ENCODE measurements around the gene PARP8. TPM values are rescaled to one million over a fixed set of nuclear protein-coding genes. Genes with fewer than 3 reads are reported as not detected.

The PARP8 gene
- total and polyA plus RNA-seq, 9 donors, result 4.4 to 21.4 (median 18.4) TPM

- Histone ChIP-seq H3K27ac (no peak overlapping the region), H3K36me3 (no peaks in the 10 kb centered on the region), H3K27me3 (peaks cover 2% of the 10 kb centered on the region), H3K4me3 (no peak overlapping the region), H3K4me1 (ENCODE audit: insufficient read depth) (no peaks in the 10 kb centered on the region), H3K9me3 (no peaks in the 10 kb centered on the region)
- DNase-seq, result no peak
- TF ChIP-seq CTCF (IDR thresholded peaks at IDR 0.05) (no peak), POLR2A (IDR thresholded peaks at IDR 0.05) (no peak), EP300 (IDR thresholded peaks at IDR 0.05) (no peak)
- intact Hi-C loops (cut with DNase I), result no loop called here
- 93 to 94% (median 93%) methylated on average over 9 of the region's 9 CpGs for WGBS, 3 donors
Measured at GRCh38 chr5:50702615-50703366, 36.4 kb downstream of the PARP8 start.

- intact Hi-C loops (cut with DNase I), result no loop called here
- DNase-seq, result no peak
- Histone ChIP-seq H3K4me1 (ENCODE audit: insufficient read depth) (no peaks in the 10 kb centered on the region), H3K27me3 (peaks cover 2% of the 10 kb centered on the region), H3K36me3 (no peaks in the 10 kb centered on the region), H3K9me3 (no peaks in the 10 kb centered on the region), H3K4me3 (no peak overlapping the region), H3K27ac (no peak overlapping the region)
- 95 to 100% (median 97%) methylated on average over 1 of the region's 1 CpG for WGBS, 3 donors
- TF ChIP-seq POLR2A (IDR thresholded peaks at IDR 0.05), result no peak
Measured at GRCh38 chr5:50703367-50703666, 36.9 kb downstream of the PARP8 start.

DNA sequence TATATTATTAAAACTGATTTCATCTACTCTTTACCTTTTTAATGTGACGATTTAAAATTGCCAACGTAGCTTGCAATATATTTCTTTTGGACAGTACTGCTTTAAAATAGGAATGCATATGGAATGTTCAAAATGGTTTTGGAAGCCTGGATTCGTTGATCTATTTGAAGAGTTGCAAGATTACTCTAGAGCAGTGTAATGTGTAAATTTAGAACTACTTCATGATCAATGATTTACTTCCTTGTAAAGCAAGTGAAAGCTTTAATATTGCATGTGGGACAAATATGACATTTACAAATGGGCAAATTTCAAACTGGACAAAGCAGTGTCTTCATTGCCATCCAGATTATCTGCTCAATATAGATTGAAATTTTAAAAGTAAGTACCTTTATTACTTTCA, 38.3 kb downstream of the PARP8 start:
- 89 to 90% (median 90%) methylated on average over 3 of the region's 3 CpGs for WGBS, 3 donors
- DNase-seq, result no peak
- H3K27me3 ChIP-seq, result peaks cover 2% of the 10 kb centered on the region
- no peaks in the 10 kb centered on the region for H3K36me3 ChIP-seq
- no peak for TF ChIP-seq EP300 (IDR thresholded peaks at IDR 0.05)
- TF ChIP-seq POLR2A (IDR thresholded peaks at IDR 0.05), result no peak
- no peak for TF ChIP-seq CTCF (IDR thresholded peaks at IDR 0.05)
- no peaks in the 10 kb centered on the region for H3K4me1 ChIP-seq (ENCODE audit: insufficient read depth)
- intact Hi-C loops (cut with DNase I), result no loop called here
- H3K9me3 ChIP-seq, result no peaks in the 10 kb centered on the region
- no peak overlapping the region for H3K27ac ChIP-seq
- no peak overlapping the region for H3K4me3 ChIP-seq

DNA sequence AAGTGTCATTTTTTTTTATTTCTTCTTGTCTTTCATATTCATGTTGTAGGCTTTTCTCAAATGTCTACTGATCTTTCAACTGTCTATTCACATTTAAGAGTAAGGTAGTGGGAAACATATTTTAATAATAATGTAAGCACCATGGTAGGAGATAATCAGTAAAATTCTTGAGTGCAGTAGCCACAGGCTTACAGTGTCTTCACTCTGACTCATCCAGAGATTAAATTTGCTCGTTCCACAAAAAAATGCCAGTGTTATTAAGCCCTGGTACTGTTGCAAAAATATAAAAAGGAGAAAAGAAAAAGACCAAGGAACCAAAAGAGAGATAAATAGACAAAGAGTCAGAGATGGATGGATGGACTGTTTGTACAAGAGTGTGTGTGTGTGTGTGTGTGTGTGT, 43.0 kb downstream of the PARP8 start:
- H3K36me3 ChIP-seq, result no peaks in the 10 kb centered on the region
- no peak overlapping the region for H3K4me3 ChIP-seq
- intact Hi-C loops (cut with DNase I), result no loop called here
- DNase-seq, result no peak
- peaks cover 2% of the 10 kb centered on the region for H3K27me3 ChIP-seq
- H3K27ac ChIP-seq, result no peak overlapping the region
- 7 to 11% (median 10%) methylated on average over 1 of the region's 1 CpG for WGBS, 3 donors
- no peaks in the 10 kb centered on the region for H3K9me3 ChIP-seq
- H3K4me1 ChIP-seq (ENCODE audit: insufficient read depth), result no peaks in the 10 kb centered on the region
- TF ChIP-seq POLR2A (IDR thresholded peaks at IDR 0.05) (no peak), EP300 (IDR thresholded peaks at IDR 0.05) (no peak), CTCF (IDR thresholded peaks at IDR 0.05) (no peak)

DNA sequence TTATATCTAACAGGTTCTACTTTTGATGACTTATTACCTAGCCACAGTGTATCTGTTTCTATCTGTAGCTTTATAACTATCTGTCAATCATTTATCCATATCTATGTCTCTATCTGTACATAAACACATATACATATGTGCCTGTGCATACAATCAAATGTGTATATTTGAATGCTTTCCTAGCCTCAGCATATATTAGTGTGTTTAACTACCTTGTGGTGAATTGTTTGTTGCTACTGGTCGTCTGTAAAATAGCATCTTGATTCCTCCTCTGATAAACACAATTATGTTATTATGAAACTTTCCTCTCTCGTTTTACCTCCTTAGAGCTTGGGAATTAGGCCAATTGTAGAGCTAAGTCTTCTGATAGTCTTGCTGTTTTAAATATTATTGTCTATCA, 44.4 kb downstream of the PARP8 start:
- TF ChIP-seq EP300 (IDR thresholded peaks at IDR 0.05) (no peak), POLR2A (IDR thresholded peaks at IDR 0.05) (no peak), CTCF (IDR thresholded peaks at IDR 0.05) (no peak)
- no peaks in the 10 kb centered on the region for H3K9me3 ChIP-seq
- H3K4me3 ChIP-seq, result no peak overlapping the region
- H3K36me3 ChIP-seq, result no peaks in the 10 kb centered on the region
- H3K27me3 ChIP-seq, result peaks cover 2% of the 10 kb centered on the region
- no peak for DNase-seq
- 37 to 52% (median 42%) methylated on average over 2 of the region's 2 CpGs for WGBS, 3 donors
- intact Hi-C loops (cut with DNase I), result no loop called here
- no peak overlapping the region for H3K27ac ChIP-seq
- H3K4me1 ChIP-seq (ENCODE audit: insufficient read depth), result no peaks in the 10 kb centered on the region

Data from ovary (tissue), 9 donors.